Renal pelvis (tissue), 4 donors: Measurements from ENCODE around the gene SLC4A3. TPM values are rescaled to one million over a fixed set of nuclear protein-coding genes. Genes with fewer than 3 reads are reported as not detected.
A peak's percentile ranks its signal among the peaks of the same experiment; 100 is the strongest.
"Not testable (repeated sequence)": the region's sequence is repeated elsewhere in the genome, so short reads cannot be mapped to it uniquely, and the experiment has no call there.

ENCODE experiments used
- DNase-seq: peaks from one replicate; pipeline ENCODE4 v3.0.0-alpha.2; 2013
- polyA plus RNA-seq, 3 donors: library from polyadenylated mRNA; unstranded; fragments of 120-200 nt; gene quantifications; one replicate each; pipeline ENCODE4 v1.2.1, GENCODE V29; 2013; ENCODE audit not compliant: insufficient read length in 3 of 3

SLC4A3 gene
- polyA plus RNA-seq, 3 donors: 9.5 to 13.5 (median 9.7) TPM

- no peak for DNase-seq
Observed at GRCh38 chr2:219644801-219645480, 17.5 kb downstream of the SLC4A3 start.

GRCh38 chr2:219645631-219646527, 18.4 kb downstream of the SLC4A3 start:
- no peak for DNase-seq

- DNase-seq: no peak
Observed at GRCh38 chr2:219648176-219648575, 20.7 kb downstream of the SLC4A3 start.

- DNase-seq: no peak
Observed at GRCh38 chr2:219648963-219649362, 21.5 kb downstream of the SLC4A3 start.

- no peak for DNase-seq
Observed at GRCh38 chr2:219650426-219651248, 23.2 kb downstream of the SLC4A3 start.

GRCh38 chr2:219651656-219652055, 24.2 kb downstream of the SLC4A3 start:
- not testable (repeated sequence) for DNase-seq

GRCh38 chr2:219656526-219656925, 29.1 kb downstream of the SLC4A3 start:
- peak; percentile 42 for DNase-seq

- no peak for DNase-seq
Observed at GRCh38 chr2:219658196-219658846, 30.9 kb downstream of the SLC4A3 start.

GRCh38 chr2:219658874-219659273, 31.4 kb downstream of the SLC4A3 start:
- no peak for DNase-seq

- DNase-seq: no peak
Observed at GRCh38 chr2:219661197-219661954, 33.9 kb downstream of the SLC4A3 start.

GRCh38 chr2:219661955-219662395, 34.5 kb downstream of the SLC4A3 start:
- no peak for DNase-seq

- no peak for DNase-seq
Observed at GRCh38 chr2:219662566-219662965, 35.1 kb downstream of the SLC4A3 start.

- DNase-seq: no peak
Observed at GRCh38 chr2:219663116-219663762, 35.8 kb downstream of the SLC4A3 start.

- DNase-seq: no peak
Observed at GRCh38 chr2:219664041-219664440, 36.6 kb downstream of the SLC4A3 start.

- DNase-seq: peak; percentile 76
Observed at GRCh38 chr2:219664944-219665343, 37.5 kb downstream of the SLC4A3 start.

- DNase-seq: no peak
Observed at GRCh38 chr2:219665926-219666325, 38.5 kb downstream of the SLC4A3 start.

- DNase-seq: no peak
Observed at GRCh38 chr2:219668316-219668715, 40.9 kb downstream of the SLC4A3 start.

- no peak for DNase-seq
Observed at GRCh38 chr2:219670386-219670785, 43.0 kb downstream of the SLC4A3 start.

GRCh38 chr2:219671279-219671678, 43.8 kb downstream of the SLC4A3 start:
- no peak for DNase-seq

GRCh38 chr2:219672406-219672805, 45.0 kb downstream of the SLC4A3 start:
- no peak for DNase-seq
